Activated CD4-positive, alpha-beta T cell treated with anti-CD3 and anti-CD28 coated beads, Interleukin-2, amount 50 U/mL, for 1 hour (primary cell): ENCODE measurements around the gene FHDC1.

Source experiments
- DNase-seq: peaks from one replicate; pipeline ENCODE4 v3.0.0-alpha.2; 2020

Gene FHDC1

GRCh38 chr4:152937336-152938236, 1.5 kb downstream of the FHDC1 start:
- DNase-seq, result no peak

GRCh38 chr4:152938237-152938947, 2.3 kb downstream of the FHDC1 start:
- no peak for DNase-seq

- no peak for DNase-seq
Measured at GRCh38 chr4:152939621-152940020, 3.5 kb downstream of the FHDC1 start.

- no peak for DNase-seq
Measured at GRCh38 chr4:152940461-152940860, 4.3 kb downstream of the FHDC1 start.

GRCh38 chr4:152941411-152941810, 5.3 kb downstream of the FHDC1 start:
- no peak for DNase-seq

- no peak for DNase-seq
Measured at GRCh38 chr4:152942346-152942745, 6.2 kb downstream of the FHDC1 start.

- no peak for DNase-seq
Measured at GRCh38 chr4:152943672-152944071, 7.5 kb downstream of the FHDC1 start.

- no peak for DNase-seq
Measured at GRCh38 chr4:152944666-152945320, 8.7 kb downstream of the FHDC1 start.

GRCh38 chr4:152945639-152946038, 9.5 kb downstream of the FHDC1 start:
- DNase-seq, result no peak

GRCh38 chr4:152946446-152946845, 10.3 kb downstream of the FHDC1 start:
- no peak for DNase-seq

- DNase-seq, result no peak
Measured at GRCh38 chr4:152947311-152947710, 11.2 kb downstream of the FHDC1 start.

- DNase-seq, result no peak
Measured at GRCh38 chr4:152949930-152950329, 13.8 kb downstream of the FHDC1 start.

- no peak for DNase-seq
Measured at GRCh38 chr4:152950402-152951274, 14.5 kb downstream of the FHDC1 start.

GRCh38 chr4:152951348-152951747, 15.2 kb downstream of the FHDC1 start:
- no peak for DNase-seq

- no peak for DNase-seq
Measured at GRCh38 chr4:152953514-152953913, 17.4 kb downstream of the FHDC1 start.

GRCh38 chr4:152954741-152955140, 18.6 kb downstream of the FHDC1 start:
- DNase-seq, result no peak

- no peak for DNase-seq
Measured at GRCh38 chr4:152956147-152956546, 20.0 kb downstream of the FHDC1 start.

GRCh38 chr4:152956650-152957436, 20.7 kb downstream of the FHDC1 start:
- no peak for DNase-seq

- no peak for DNase-seq
Measured at GRCh38 chr4:152957437-152958171, 21.5 kb downstream of the FHDC1 start.

- DNase-seq, result no peak
Measured at GRCh38 chr4:152959080-152959479, 23.0 kb downstream of the FHDC1 start.

- DNase-seq, result no peak
Measured at GRCh38 chr4:152960082-152960481, 24.0 kb downstream of the FHDC1 start.
